GM21390 (cell line): ENCODE results near the gene BMPR1A.
"Not testable (repeated sequence)": the region's sequence is repeated elsewhere in the genome, so short reads cannot be mapped to it uniquely, and the experiment has no call there.

Experiments
- ATAC-seq: cut with Tn5 transposase; IDR thresholded peaks from one replicate; pipeline ENCODE4 v1.9.1; 2021; ENCODE audit not compliant: unreplicated experiment

BMPR1A gene

DNA sequence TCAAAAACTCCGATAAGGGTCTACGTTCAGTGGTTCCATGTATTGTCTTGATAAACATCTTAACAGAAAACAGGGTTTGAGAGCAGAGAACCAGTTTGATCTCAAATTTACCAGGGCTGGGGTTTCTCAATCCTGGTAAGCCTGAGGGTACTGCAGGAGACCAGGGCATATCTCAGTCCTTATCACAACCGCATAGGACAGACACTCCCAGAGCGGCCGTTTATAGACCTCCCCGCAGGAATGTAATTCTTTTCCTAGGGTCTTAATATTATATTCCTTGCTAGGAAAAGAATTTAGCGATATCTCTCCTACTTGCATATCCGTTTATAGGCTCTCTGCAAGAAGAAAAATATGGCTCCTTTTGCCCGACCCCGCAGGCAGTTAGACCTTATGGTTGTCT lies 196.3 kb downstream of the BMPR1A start:
- ATAC-seq = not testable (repeated sequence)

DNA sequence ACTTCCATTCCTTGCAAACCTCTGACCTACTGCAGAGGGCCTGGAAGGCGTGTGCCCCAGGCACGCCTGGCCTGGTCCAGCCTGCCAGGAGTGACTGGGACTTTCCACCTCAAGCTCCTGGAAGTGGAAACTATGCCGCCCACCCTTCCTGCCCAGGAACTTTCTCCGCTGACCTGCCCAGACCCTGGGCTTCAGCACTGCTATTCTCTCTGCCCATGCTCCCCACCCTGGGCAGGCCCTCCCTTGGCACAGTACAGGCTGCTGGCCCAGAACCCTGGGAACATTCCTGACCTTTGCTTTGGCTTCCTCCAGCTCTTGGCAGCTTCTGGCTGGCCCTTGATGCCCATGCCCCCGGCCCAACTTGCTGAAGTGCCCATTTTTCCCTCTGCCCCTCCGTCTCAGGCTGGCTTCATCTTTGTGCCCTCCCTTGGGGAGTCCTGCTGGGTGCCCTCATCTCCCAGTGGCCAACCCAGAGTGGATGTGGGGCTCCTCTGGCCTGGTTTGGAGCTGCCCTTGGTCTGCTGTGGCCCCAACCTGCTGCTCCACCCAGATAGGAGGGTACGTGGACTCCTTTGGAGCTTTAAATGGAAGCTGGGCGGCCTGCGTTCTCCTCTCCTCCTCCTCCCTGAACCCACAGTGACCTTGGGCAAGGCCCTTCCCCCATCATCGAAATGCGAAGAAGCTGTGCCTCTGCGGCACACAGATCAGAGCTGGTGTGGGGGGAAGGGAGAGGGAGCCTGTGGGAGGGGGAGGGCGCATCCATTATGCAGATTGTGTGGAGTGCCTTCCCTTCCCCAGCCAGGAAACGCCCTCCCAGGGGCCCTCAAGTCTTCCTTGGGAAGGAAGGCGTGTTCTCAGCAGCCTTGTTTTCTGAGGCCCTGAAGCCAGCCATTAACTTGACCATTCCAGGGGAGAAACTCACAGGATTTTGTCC lies 197.6 kb downstream of the BMPR1A start:
- no peak for ATAC-seq

DNA sequence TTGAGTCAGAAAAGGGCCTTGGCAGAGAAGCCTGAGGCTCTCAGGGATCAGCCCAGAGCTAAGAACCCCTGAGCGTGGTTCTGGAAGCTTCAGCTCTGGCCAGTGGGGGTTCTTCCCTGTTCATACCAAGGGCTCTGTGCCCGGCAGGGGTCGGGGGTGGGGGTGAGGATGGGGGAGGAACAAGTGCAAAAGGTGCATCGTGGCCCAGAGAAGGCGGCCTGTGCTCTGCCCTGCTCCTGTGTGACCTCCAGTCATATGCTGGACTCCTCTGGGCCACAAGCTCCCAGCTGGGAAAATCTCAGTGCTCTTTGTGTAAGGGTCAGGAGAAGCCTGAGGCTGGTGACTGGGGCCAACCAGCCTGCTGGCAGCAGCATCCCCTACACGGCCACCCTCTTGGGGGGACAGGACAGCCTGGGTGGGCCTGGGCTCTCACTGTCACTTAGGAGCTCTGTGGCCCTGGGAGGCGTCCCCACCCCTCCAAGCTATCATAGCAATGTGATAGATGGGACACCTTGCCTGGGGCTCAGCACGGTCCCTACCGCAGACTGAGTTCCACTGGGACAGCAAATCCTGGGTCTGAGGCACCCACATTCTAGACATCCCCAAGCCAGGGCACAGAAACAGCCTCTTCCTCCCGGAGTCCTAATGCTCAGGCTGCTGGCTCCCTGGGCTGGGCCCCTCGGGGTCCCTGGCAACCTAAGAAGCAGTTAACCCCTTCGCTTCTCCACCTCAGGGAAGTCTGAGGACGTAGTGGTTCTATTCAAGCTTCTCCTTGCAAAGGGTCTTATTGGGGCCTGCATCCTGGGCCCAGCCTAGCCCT lies 198.5 kb downstream of the BMPR1A start:
- no peak for ATAC-seq

DNA sequence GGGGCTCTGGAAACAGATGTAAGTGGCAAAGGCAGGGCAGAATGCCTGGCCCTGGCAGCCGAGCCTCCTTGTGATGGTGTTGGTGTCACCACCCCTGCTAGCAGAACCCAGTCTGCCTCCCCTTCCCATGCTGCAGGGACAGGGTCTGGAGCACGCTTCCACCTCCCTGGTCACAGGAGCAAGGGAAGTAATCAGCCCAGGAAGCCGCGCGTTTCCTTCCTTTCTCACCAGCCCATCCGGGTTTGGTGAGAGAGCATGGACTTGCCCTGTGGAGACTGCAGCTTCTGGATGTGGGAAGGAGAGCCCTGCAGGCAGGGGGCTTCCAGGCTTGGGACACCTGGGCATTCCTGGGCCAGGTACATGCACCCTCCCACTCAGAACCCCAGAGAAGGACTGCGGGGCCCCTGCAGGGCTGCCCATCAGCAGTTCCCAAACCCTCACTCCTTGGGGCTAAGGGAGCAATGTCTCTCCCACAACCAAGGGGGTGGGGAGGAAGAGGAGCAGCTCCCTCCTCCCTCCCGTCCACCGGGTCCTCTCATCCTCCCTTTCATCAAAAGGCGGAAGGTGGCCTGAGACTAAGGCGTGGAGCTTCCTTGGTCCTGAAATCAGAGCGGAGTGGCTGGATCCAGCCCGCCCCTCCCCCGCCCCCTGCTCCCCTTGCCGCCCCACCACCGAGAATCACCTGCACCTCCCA lies 199.2 kb downstream of the BMPR1A start:
- no peak for ATAC-seq

DNA sequence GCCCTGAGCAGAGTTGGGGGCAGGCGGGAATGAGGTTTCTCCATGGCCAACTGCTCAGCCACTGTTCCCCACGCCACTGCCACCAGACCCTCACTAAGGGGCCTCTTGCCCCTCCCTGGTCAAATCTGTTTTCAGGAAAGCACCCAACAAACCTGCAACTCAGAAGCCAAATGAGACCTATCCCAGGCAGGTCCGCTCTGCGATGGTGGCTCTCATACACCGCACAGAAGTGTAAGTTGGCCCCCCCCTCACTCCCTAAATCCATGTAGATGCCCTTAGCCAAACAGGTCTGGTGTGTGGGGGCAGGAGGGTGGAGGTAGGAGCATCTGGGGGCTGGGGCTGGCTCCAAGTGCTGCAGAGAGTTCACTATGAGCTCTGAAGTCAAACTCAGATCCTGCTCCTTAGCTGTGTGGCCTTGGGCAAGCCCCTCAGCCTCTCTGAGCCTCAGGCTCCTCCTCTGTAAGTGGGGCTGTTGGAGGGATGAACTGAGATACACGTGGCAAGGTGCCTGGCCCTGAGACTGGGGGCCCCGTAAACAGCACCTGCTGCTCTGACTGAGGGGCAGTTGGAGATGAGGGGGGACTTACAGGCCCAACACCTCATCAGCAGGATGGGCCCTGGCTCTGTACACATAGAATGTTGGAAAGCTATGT lies 199.9 kb downstream of the BMPR1A start:
- no peak for ATAC-seq

DNA sequence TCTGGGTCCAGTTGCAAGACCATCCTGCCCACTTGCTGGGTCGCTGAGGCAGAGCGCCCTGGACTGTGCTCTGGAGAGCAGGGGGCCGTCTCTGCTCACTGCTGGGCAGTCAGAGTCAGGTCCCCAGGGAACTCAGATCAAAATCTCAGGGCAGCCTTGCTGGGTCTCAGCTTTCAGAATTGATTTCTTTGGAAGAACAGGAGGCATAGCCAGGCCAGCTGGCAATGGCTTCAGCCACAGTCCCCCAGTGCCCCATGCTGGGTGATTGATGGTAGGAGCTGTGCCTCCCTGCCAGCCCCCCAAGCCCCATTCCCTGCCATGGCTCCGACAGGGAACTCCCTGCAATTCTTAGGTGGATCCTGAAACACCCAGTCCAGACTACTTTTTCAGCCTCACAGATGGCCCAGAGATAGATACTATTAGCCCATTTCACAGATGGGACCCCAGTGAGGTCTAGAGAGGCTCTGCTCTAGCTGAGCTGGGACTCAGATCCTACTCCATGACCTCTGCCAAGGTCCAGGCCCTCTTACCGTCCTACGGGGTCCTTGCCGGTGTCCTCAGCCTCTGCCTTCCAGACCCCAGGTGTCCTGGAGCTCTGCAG lies 200.5 kb downstream of the BMPR1A start:
- ATAC-seq = no peak

DNA sequence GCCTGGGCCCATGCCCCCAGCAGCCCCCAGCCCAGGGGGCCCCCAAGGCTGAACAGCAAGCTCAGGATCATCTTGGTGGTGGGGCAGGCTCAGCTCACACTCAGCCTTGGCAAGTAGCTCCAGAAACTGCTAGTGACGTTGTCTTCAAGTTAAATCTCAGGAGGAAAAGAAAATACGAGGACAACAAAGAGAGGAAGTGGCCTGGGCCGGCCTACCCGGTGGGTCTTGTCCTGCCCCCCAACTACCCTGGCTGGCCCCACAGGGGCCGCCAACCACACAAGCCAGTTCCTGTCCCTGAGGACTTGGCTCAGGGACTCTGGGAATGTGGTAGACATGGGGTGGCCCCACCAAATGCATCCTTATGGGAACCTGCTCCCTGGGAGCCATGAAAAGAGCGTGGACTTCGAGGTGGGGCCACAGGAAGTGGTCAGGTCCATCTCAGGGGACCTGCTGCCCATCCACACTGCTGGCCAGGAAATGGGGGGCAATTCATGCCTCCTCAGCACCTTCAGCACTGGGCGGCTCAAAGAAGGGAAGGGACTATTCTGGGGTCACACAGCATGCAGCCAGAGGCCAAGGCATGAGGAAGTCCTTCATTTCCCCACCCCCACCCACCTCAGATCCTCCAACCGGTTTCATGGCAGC lies 201.2 kb downstream of the BMPR1A start, which contains the start of gene MMRN2:
TSS of gene MMRN2 (minus strand) at position 145 of the 645 bp plus-strand sequence. CDS start at position 71, 74 bp downstream.
- no peak for ATAC-seq

DNA sequence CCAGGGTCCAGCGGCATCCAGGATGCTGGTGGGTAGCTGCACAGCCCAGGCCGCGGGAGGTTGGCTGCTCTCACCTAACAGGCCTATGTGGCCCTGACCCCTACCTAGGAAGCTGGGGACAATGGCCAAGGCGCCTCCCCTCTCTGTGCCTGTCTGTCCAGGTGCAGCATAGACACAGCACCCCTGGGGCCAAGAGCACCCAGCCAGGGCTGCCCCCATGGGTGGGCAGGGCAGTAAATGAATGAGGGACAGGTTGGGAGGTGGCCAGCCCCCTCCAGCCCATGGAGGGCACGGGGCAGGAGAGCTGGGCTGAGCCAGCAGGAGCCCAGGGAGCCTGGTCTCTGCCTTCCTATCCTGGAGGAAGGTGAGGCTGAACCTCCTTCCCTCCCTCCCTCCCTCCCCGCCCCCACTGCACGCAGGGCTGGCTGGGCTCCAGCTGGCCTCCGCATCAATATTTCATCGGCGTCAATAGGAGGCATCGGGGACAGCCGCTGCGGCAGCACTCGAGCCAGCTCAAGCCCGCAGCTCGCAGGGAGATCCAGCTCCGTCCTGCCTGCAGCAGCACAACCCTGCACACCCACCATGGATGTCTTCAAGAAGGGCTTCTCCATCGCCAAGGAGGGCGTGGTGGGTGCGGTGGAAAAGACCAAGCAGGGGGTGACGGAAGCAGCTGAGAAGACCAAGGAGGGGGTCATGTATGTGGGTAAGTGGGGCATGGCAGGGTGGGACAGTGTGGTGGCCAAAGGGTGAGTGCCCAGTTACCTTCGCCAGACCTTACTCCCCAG lies 201.9 kb downstream of the BMPR1A start, which contains the start of gene SNCG:
TSS of gene SNCG (plus strand) at position 484 of the 785 bp plus-strand sequence. CDS start at position 583, 99 bp downstream.
- ATAC-seq = no peak

DNA sequence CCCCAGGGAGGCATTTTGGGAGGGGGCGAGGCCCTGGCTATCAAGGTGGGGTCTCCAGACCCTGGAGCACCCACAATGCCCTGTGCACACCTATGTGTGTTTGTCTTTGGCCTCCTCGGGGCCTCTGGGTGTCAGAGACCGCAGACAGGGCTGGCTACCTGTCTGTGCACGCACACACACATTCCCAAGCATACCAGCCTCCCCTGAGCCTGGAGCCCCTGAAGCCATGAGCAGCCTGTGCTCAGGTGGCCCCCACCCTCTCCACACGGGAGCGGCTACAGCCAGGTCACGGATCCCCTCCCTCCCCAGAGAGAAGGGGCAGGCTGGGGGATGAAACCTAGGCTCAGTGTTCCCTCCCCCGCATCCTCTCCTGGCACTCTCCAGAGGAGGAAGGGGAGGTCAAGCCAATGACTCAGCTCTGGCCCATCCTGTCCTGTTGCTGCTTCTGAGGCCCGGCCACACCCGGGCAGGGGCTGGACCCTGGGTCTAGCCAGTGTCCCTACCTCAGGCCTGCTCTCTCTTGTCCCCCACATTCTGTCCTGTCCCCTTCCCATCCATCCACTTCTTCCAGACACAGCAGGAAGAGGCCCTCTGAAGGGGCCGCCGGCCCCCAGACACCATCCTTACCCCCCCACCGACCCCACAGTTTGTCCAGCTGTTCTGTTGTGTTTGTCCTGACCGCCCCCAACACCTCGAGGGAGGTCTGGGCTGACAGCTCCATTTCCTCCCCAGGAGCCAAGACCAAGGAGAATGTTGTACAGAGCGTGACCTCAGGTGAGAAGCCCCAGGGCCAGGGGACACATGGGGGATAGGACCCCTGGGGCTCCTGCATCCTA lies 202.7 kb downstream of the BMPR1A start:
- ATAC-seq = no peak

DNA sequence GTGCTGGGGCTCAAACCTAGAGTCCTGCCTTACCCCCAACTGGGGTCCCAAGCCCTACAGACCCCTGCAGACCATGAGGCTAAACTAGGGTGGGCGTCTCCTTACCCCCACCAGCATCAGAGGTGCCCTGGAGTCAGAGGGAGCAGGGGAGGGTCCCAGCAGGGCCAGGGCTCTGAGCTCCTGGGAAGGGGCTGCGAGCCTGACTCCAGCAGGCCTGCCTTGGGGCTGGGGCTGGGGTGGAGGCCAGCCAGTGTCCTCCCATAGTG lies 203.3 kb downstream of the BMPR1A start:
- ATAC-seq = no peak

DNA sequence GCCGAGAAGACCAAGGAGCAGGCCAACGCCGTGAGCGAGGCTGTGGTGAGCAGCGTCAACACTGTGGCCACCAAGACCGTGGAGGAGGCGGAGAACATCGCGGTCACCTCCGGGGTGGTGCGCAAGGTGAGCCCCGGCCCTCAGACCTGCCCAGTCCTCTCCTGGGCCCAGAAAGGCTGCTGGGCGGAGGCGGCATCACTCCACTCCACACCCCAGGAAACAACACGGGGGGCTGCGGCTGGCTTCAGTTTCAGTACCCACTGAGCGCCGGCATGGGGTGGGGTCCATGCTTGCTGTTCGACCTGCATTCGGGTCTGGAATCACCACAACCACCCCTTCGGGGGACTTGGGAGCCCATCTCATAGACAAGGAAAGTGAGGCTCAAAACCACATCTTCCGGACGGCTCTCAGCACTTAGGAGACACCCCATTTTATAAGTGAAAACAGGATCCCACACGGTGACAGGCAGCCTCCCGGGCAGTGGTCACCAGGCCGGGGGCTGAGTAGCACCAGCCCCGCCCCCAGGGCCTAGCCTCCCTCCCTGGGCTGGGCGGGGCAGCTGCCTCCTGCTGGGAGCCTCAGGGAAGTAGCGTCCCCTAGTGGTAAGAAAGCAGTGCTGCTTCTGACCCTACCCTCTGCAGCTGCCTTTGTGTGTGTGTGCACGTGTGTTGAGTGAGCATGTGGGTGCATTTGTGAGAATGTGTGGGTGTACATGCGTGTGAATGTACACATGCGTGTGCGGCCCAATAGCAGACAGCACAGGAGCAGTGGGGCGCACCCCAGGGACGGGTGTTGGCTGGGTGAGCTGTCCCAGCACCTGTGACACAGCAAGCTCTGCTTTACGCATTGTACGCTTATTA lies 203.8 kb downstream of the BMPR1A start:
- ATAC-seq = peak; percentile 82

DNA sequence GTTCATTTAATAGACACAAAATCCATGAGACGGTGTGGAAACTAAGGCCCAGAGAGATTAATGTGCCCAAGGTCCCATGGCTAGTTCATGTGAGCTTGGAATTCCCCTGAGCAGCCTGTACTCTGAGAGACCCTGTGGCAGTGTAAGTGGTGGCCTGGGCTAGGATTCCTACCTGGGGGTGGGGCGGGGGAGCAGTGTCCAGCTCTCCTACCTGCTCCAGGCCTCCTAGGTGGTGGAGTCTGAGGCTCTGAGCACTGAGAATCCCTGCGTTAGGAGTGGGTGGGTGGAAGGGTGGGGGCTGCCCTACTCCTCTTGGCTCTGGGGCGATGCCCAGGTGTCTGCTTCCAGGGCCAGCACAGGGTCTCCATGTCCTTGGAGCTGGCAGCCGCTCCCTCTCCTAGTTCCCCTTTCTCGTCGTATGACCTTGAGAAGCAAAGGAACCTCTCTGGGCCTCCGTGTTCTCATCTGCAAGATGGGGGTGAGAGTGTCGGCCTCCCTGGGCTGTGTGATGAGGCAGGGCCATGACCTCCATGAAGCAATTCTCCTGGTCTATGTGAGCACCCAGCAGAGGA lies 204.5 kb downstream of the BMPR1A start:
- ATAC-seq = no peak

DNA sequence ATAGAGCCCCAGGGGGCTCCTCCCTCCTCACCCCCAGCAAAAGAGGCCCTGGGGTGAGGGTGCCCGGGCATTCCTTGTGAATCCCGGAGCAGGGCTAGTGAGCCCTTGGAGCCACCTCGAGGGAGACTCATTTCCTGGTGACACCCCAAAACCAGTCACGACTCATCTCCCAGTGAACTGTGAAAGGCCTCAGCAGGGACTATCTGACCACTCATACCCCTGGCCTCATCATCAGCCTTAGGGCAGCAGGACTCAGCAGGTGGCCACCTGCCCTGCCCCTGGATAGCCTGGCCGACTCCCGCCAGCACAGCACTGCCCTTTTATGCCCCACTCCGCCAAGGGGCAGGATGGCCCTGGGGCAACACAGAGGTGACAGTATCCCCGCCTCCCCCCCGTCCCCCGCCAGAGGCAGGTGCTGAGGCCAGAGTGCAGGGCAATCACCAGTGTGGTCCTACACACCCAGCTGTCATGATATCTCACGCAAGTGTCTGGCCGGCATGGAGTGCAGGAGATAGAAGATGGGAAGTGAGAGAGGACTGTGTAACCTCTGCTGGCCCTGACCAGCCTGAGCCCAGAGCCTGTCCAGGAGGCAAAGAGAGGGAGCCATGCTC lies 205.2 kb downstream of the BMPR1A start:
- no peak for ATAC-seq

DNA sequence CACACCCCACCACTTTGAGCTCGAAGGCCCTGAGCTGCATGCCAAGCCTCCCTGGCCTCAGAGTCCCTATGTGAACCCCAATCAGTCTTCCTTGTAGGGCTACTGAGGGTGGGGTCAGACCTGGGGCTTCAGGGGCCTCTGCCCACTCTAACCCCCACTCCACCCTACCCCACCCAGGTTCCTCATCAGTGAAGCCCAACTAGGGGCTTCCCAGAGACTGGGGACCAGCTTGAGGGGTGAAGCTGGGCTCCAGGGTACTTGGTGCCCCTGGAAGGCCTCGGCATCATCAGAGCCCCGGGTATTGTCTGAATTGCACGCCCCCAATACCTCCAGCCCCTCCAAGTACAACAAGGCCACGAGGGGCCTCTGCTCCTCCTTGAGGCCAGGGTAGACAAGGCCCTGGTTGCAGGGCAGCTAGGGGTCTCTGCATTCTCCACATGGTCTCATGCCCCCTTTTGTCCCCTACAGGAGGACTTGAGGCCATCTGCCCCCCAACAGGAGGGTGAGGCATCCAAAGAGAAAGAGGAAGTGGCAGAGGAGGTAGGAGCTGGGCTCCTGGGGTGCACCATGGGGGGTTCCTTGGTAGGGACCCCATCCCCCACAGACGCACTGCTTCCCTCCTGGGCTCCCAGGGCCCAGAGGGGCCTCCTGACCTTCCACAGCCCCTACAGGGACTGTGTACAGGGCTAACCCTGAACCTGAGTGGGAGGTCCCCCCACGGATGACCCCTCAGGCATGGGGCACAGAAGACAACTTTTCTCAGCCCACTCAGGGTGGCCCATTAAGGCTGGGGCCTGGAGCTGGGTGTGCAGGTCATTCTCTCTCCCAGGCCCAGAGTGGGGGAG lies 205.9 kb downstream of the BMPR1A start:
- ATAC-seq = no peak

DNA sequence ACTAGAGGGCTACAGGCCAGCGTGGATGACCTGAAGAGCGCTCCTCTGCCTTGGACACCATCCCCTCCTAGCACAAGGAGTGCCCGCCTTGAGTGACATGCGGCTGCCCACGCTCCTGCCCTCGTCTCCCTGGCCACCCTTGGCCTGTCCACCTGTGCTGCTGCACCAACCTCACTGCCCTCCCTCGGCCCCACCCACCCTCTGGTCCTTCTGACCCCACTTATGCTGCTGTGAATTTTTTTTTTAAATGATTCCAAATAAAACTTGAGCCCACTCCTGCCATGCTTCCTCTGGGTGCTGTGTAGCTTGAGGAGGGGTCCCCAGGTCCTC lies 206.5 kb downstream of the BMPR1A start:
- no peak for ATAC-seq
